HG03469 (cell line): ENCODE measurements around the gene HMBS.
A peak's percentile ranks its signal among the peaks of the same experiment; 100 is the strongest.

Experiments used
- ATAC-seq: cut with Tn5 transposase; IDR thresholded peaks from one replicate; pipeline ENCODE4 v1.9.1; 2021; ENCODE audit warnings: mild to moderate bottlenecking, moderate library complexity, moderate number of reproducible peaks; ENCODE audit not compliant: unreplicated experiment

Gene HMBS

GRCh38 chr11:119067371-119068222 is 17.1 kb upstream of the HMBS start, which contains the start of gene VPS11:
Gene VPS11 (plus strand): TSS chr11:119067818. CDS start chr11:119067824, 6 bp downstream.
- peak; percentile 60 for ATAC-seq

- ATAC-seq, result no peak
Measured at GRCh38 chr11:119077839-119078238, 6.8 kb upstream of the HMBS start.

GRCh38 chr11:119078675-119079420 is 5.8 kb upstream of the HMBS start:
- no peak for ATAC-seq

GRCh38 chr11:119081682-119082260 is 2.9 kb upstream of the HMBS start:
- no peak for ATAC-seq

DNA sequence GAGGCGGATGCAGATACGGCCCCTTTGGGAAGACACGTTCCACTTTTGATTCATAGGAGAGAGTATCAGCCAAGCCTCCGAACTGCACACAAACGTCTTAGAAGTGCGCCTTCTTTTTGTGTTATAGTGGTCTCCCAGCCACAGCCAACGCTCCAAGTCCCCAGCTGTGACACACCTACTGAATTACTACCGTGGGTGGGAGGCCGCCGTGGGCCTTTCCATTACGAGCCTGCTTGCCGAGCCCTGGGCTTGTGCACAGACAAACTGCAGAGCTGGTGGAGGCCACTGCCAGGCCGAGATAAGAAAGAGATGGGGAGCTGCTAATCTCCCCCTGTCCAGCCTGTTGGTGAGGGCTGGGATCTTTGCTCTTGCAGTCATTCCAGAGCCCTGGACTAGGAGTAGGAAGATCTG is 761 bp downstream of the HMBS start:
- peak; percentile 11 for ATAC-seq

- no peak for ATAC-seq
Measured at GRCh38 chr11:119087123-119087522, 2.4 kb downstream of the HMBS start.

DNA sequence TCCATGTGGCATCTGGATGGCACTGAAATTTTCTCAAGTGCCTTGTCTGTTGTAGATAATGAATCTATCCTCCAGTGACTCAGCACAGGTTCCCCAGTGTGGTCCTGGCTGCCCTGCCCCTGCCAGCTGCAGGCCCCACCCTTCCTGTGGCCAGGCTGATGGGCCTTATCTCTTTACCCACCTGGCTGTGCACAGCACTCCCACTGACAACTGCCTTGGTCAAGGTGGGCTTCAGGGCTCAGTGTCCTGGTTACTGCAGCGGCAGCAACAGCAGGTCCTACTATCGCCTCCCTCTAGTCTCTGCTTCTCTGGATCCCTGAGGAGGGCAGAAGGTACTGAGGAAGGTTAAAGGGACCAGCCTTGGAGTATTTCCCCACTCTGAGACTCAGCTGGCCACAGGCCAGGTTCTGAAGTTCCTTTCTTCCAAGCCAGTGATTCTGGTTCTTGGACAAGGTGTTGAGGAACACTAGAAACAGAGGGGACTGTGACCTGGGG is 3.1 kb downstream of the HMBS start:
- no peak for ATAC-seq

GRCh38 chr11:119088406-119088805 is 3.7 kb downstream of the HMBS start:
- no peak for ATAC-seq

- no peak for ATAC-seq
Measured at GRCh38 chr11:119089319-119089718, 4.6 kb downstream of the HMBS start.

DNA sequence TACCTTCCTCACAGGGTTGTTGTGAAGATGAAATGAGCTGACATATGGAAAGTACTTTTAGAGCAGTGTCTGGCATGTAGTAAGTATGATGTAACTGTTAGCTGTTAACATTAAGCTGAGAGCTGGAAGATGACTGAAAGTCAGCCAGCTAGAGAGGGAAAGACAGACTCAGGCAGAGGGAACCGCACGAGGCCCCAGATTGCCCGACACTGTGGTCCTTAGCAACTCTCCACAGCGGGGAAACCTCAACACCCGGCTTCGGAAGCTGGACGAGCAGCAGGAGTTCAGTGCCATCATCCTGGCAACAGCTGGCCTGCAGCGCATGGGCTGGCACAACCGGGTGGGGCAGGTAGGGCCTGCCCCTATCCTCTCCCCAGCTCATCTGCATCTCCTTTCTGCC is 6.5 kb downstream of the HMBS start:
- ATAC-seq, result no peak

DNA sequence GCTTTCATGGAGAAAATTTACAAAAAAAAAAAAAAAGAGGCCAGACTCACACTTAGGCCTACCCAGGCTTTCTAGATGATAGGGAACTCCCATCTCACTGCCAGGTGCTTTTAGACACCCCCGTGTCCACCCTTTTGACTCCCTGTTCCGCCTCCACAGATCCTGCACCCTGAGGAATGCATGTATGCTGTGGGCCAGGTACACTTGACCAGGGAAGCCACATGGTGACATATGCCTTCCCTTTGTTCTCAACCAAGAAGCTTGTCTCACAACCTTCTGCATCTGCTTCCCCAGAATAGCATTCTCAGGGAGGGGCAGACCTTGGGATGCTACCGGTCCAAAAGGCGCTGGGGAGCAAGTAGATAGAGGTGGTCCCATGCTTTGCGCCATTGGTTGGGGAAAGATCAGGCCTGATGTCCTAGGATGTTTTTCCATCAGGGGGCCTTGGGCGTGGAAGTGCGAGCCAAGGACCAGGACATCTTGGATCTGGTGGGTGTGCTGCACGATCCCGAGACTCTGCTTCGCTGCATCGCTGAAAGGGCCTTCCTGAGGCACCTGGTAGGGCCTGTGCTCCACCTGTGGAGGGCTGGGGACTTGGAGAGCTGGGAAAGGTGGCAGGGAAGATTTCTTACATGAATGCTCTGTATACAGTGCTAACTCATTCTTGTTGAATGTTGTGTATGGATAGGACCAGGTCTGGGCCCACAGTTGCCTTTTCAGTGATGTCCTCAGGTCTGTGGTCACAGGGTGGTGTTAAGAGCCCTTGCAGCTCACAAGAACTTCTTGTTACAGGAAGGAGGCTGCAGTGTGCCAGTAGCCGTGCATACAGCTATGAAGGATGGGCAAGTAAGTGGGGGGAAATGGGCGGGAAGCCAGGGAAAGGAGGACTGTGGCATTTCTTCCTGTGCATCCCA is 7.5 kb downstream of the HMBS start:
- no peak for ATAC-seq

DNA sequence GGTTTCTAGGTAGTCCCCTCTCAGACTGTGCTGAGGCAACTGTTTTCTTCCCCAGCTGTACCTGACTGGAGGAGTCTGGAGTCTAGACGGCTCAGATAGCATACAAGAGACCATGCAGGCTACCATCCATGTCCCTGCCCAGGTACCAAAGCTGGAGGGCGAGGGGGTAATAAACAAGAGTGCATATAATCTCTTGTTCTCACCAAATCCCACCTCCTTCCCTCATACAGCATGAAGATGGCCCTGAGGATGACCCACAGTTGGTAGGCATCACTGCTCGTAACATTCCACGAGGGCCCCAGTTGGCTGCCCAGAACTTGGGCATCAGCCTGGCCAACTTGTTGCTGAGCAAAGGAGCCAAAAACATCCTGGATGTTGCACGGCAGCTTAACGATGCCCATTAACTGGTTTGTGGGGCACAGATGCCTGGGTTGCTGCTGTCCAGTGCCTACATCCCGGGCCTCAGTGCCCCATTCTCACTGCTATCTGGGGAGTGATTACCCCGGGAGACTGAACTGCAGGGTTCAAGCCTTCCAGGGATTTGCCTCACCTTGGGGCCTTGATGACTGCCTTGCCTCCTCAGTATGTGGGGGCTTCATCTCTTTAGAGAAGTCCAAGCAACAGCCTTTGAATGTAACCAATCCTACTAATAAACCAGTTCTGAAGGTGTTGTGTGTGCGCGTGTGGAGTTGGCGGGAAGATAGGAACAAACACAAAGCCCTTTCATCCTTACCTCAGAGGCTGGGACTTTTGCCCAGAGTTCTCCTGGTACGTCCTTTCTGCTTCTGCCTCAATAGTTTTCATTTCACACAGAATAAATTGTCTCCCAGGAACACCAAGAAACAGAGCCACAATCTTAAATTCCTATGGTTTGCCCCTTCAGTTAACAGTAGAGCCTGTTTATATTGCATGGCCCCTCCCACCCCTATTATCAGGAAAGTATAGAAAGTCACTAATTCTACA is 8.5 kb downstream of the HMBS start:
- ATAC-seq, result no peak

DNA sequence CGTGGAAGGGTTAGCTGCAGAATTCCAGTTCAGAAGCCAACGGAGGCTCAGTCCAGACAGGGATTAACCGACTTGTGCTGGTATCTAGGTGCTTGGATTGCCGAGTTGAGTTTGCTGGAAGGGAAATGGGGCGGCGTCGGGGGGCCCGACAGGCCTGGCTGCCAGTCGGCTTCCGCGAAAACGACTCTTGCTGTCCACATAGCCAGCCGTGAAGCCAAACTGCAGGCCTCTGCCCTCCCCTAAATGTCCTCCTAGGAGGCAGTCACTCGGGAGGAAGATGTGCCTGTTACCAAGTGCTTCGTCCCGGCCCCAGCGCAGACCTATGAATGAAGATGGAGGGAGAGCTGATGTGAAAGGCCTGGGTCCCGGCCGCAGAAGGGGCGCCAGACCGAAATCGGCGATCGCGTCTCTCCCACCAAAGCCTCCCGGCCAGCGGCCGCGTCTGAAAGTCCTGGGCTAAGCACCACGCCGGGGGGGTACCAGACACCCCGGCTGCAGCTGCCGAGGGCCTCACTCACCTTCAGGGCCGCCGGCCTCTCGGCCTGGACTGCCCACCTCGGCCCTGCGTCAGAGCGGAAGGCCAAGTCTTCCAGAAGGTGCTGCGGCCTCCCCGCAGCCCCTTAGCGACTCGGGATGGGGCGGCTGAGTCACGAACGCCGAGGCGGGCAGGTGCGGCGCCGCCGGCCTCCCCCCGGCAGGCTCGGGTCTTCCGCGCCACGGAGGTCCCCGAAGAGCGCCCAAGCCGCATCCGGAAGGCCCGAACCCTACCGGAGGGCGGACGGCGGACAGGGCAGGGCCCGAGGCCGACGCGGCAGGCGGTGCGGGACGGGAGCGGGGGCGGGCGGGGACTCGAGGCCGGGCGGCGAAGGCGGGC is 9.5 kb downstream of the HMBS start:
- ATAC-seq, result no peak

- peak; percentile 15 for ATAC-seq
Measured at GRCh38 chr11:119094816-119095065, 10.1 kb downstream of the HMBS start.

GRCh38 chr11:119095066-119095880 is 10.6 kb downstream of the HMBS start:
- peak; percentile 65 for ATAC-seq

GRCh38 chr11:119099711-119100110 is 15.0 kb downstream of the HMBS start:
- ATAC-seq, result no peak

GRCh38 chr11:119100246-119100970 is 15.7 kb downstream of the HMBS start:
- no peak for ATAC-seq
